IMR-90 (cell line): Measurements from ENCODE around the gene ZNF778.

Experiments
- CEBPB ChIP-seq: IDR thresholded peaks from 2 replicates; pipeline ENCODE4 v1.6.1; 2012; ENCODE audit warnings: low read depth, low read length, improper control_type of control experiment
- CHD1 ChIP-seq: IDR thresholded peaks from 2 replicates; pipeline ENCODE4 v1.6.1; 2012; ENCODE audit warnings: low read depth, low read length, improper control_type of control experiment
- MAFK ChIP-seq: IDR thresholded peaks from 2 replicates; pipeline ENCODE4 v1.6.1; 2012; ENCODE audit warnings: low read depth, low read length, improper control_type of control experiment
- MAZ ChIP-seq: IDR thresholded peaks from 2 replicates; pipeline ENCODE4 v1.6.1; 2012; ENCODE audit warnings: low read depth, mild to moderate bottlenecking, low read length, improper control_type of control experiment, moderate library complexity, borderline replicate concordance
- MXI1 ChIP-seq: IDR thresholded peaks from 2 replicates; pipeline ENCODE4 v1.6.1; 2012; ENCODE audit warnings: low read depth, mild to moderate bottlenecking, low read length, moderate library complexity, borderline replicate concordance
- NFE2L2 ChIP-seq: fragments of 150-350 bp; IDR thresholded peaks from 2 replicates; pipeline ENCODE4 v1.6.1; 2016; ENCODE audit warnings: low read depth, mild to moderate bottlenecking, low read length
- POLR2A ChIP-seq: IDR thresholded peaks from 2 replicates; pipeline ENCODE4 v1.6.1; 2012; ENCODE audit warnings: mild to moderate bottlenecking, low read depth, low read length
- RAD21 ChIP-seq: IDR thresholded peaks from 2 replicates; pipeline ENCODE4 v1.6.1; 2012; ENCODE audit warnings: low read length, improper control_type of control experiment
- RCOR1 ChIP-seq: IDR thresholded peaks from 2 replicates; pipeline ENCODE4 v1.6.1; 2012; ENCODE audit warnings: mild to moderate bottlenecking, low read length, improper control_type of control experiment; ENCODE audit not compliant: insufficient replicate concordance
- RFX5 ChIP-seq: IDR thresholded peaks from 2 replicates; pipeline ENCODE4 v1.8.0; 2012; ENCODE audit warnings: low read depth, mild to moderate bottlenecking, low read length, moderate library complexity
- SMC3 ChIP-seq: fragments of 150-350 bp; IDR thresholded peaks from 2 replicates; pipeline ENCODE4 v1.6.1; 2016; ENCODE audit warnings: low read depth, mild to moderate bottlenecking, antibody characterized with exemption, low read length, moderate library complexity
- TF ChIP-seq, protein P1 (sequence below): conservative IDR thresholded peaks from 2 replicates; pipeline ENCODE4 v1.5.1; 2012; ENCODE audit warnings: mild to moderate bottlenecking, low read depth, low read length, improper control_type of control experiment
- TF ChIP-seq, protein P2 (sequence below): fragments of 150-350 bp; IDR thresholded peaks from 2 replicates; pipeline ENCODE4 v1.6.1; 2017; ENCODE audit warnings: mild to moderate bottlenecking, antibody characterized with exemption, low read length, low read depth

GRCh38 chr16:89221604-89222003 lies 4.1 kb downstream of the ZNF778 start:
- TF ChIP-seq, protein P1, sequence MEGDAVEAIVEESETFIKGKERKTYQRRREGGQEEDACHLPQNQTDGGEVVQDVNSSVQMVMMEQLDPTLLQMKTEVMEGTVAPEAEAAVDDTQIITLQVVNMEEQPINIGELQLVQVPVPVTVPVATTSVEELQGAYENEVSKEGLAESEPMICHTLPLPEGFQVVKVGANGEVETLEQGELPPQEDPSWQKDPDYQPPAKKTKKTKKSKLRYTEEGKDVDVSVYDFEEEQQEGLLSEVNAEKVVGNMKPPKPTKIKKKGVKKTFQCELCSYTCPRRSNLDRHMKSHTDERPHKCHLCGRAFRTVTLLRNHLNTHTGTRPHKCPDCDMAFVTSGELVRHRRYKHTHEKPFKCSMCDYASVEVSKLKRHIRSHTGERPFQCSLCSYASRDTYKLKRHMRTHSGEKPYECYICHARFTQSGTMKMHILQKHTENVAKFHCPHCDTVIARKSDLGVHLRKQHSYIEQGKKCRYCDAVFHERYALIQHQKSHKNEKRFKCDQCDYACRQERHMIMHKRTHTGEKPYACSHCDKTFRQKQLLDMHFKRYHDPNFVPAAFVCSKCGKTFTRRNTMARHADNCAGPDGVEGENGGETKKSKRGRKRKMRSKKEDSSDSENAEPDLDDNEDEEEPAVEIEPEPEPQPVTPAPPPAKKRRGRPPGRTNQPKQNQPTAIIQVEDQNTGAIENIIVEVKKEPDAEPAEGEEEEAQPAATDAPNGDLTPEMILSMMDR = no peak
- no peak for TF ChIP-seq POLR2A
- TF ChIP-seq RAD21 = no peak
- no peak for TF ChIP-seq RCOR1
- TF ChIP-seq MXI1 = no peak
- TF ChIP-seq CEBPB = no peak
- no peak for TF ChIP-seq RFX5
- TF ChIP-seq NFE2L2 = no peak
- TF ChIP-seq MAFK = no peak
- TF ChIP-seq MAZ = no peak
- no peak for TF ChIP-seq SMC3
- TF ChIP-seq, protein P2, sequence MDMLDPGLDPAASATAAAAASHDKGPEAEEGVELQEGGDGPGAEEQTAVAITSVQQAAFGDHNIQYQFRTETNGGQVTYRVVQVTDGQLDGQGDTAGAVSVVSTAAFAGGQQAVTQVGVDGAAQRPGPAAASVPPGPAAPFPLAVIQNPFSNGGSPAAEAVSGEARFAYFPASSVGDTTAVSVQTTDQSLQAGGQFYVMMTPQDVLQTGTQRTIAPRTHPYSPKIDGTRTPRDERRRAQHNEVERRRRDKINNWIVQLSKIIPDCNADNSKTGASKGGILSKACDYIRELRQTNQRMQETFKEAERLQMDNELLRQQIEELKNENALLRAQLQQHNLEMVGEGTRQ = no peak
- TF ChIP-seq CHD1 = no peak
